Measurements from ENCODE around the gene TMEM132D. TPM values are rescaled to one million over a fixed set of nuclear protein-coding genes. Genes with fewer than 3 reads are reported as not detected.

The TMEM132D gene
- polyA plus RNA-seq, 1 donor from 2014 or later = 1.3 TPM

GRCh38 chr12:129870136-129870535 is 33.7 kb downstream of the TMEM132D start:
- Histone ChIP-seq H3K27ac (ENCODE audit: low read length) (no peak overlapping the region), H3K27me3 (ENCODE audit: insufficient read depth, low read depth, low read length) (peaks cover 36% of the 10 kb centered on the region), H3K9me3 (ENCODE audit: low read length) (no peaks in the 10 kb centered on the region), H3K79me2 (replicated peaks; ENCODE audit: insufficient read depth, low read length) (no peaks in the 10 kb centered on the region), H3K36me3 (ENCODE audit: insufficient read depth, low read length) (no peaks in the 10 kb centered on the region), H3K9me2 (ENCODE audit: insufficient read depth, low read length) (no peaks in the 10 kb centered on the region), H2AFZ (ENCODE audit: low read depth, low read length) (no peak overlapping the region), H4K20me1 (ENCODE audit: insufficient read depth) (no peaks in the 10 kb centered on the region), H3K4me2 (ENCODE audit: low read length) (no peak overlapping the region), H3K4me3 (ENCODE audit: low read length) (no peak overlapping the region), H3K9ac (ENCODE audit: low read length) (no peak overlapping the region), H3F3A (ENCODE audit: insufficient read depth, low read length, poor library complexity, severe bottlenecking) (no peaks in the 10 kb centered on the region)
- TF ChIP-seq SMC3 (conservative IDR thresholded peaks at IDR 0.05; ENCODE audit: poor library complexity) (no peak), EP300 (conservative IDR thresholded peaks at IDR 0.05; ENCODE audit: poor library complexity, severe bottlenecking) (no peak), POLR2AphosphoS5 (IDR thresholded peaks at IDR 0.05) (no peak), CTCF (IDR thresholded peaks at IDR 0.05; ENCODE audit: poor library complexity, severe bottlenecking) (no peak), TAF1 (IDR thresholded peaks at IDR 0.05; ENCODE audit: low read depth) (no peak), REST (IDR thresholded peaks at IDR 0.05; ENCODE audit: borderline replicate concordance) (no peak), MXI1 (conservative IDR thresholded peaks at IDR 0.05; ENCODE audit: poor library complexity, severe bottlenecking) (no peak), EZH2 (IDR thresholded peaks at IDR 0.05; ENCODE audit: borderline replicate concordance, insufficient read depth, low read length, poor library complexity, severe bottlenecking) (no peak), RAD21 (conservative IDR thresholded peaks at IDR 0.05) (no peak)

- Histone ChIP-seq H2AFZ (ENCODE audit: low read depth, low read length) (no peak overlapping the region), H3K79me2 (replicated peaks; ENCODE audit: insufficient read depth, low read length) (no peaks in the 10 kb centered on the region), H3K9me2 (ENCODE audit: insufficient read depth, low read length) (no peaks in the 10 kb centered on the region), H3K4me2 (ENCODE audit: low read length) (no peak overlapping the region), H3K27me3 (ENCODE audit: insufficient read depth, low read depth, low read length) (peaks cover 36% of the 10 kb centered on the region), H3K4me3 (ENCODE audit: low read length) (no peak overlapping the region), H3K9ac (ENCODE audit: low read length) (no peak overlapping the region), H3F3A (ENCODE audit: insufficient read depth, low read length, poor library complexity, severe bottlenecking) (no peaks in the 10 kb centered on the region), H4K20me1 (ENCODE audit: insufficient read depth) (no peaks in the 10 kb centered on the region), H3K27ac (ENCODE audit: low read length) (no peak overlapping the region), H3K36me3 (ENCODE audit: insufficient read depth, low read length) (no peaks in the 10 kb centered on the region), H3K9me3 (ENCODE audit: low read length) (no peaks in the 10 kb centered on the region)
- TF ChIP-seq RAD21 (conservative IDR thresholded peaks at IDR 0.05) (no peak), EZH2 (IDR thresholded peaks at IDR 0.05; ENCODE audit: borderline replicate concordance, insufficient read depth, low read length, poor library complexity, severe bottlenecking) (no peak), SMC3 (conservative IDR thresholded peaks at IDR 0.05; ENCODE audit: poor library complexity) (no peak), EP300 (conservative IDR thresholded peaks at IDR 0.05; ENCODE audit: poor library complexity, severe bottlenecking) (no peak), MXI1 (conservative IDR thresholded peaks at IDR 0.05; ENCODE audit: poor library complexity, severe bottlenecking) (no peak), POLR2AphosphoS5 (IDR thresholded peaks at IDR 0.05) (no peak), CTCF (IDR thresholded peaks at IDR 0.05; ENCODE audit: poor library complexity, severe bottlenecking) (no peak), REST (IDR thresholded peaks at IDR 0.05; ENCODE audit: borderline replicate concordance) (no peak), TAF1 (IDR thresholded peaks at IDR 0.05; ENCODE audit: low read depth) (no peak)
Measured at GRCh38 chr12:129868575-129868974, 35.2 kb downstream of the TMEM132D start.

All from neural cell (in vitro differentiated cells).